Measurements from ENCODE around the gene ZCCHC7. TPM values are rescaled to one million over a fixed set of nuclear protein-coding genes. Genes with fewer than 3 reads are reported as not detected.
"Not testable (repeated sequence)": the region's sequence is repeated elsewhere in the genome, so short reads cannot be mapped to it uniquely, and the experiment has no call there.

Gene ZCCHC7
- total RNA-seq, 1 donor from 2014 or later = 27.8 TPM

- Mint-ChIP-seq H3K4me1 (peaks cover 25% of the 10 kb centered on the region), H3K9me3 (peaks cover 18% of the 10 kb centered on the region), H3K4me3 (no peak overlapping the region)
These were observed 81.7 kb downstream of the ZCCHC7 start for GRCh38 chr9:37202091-37202490.

GRCh38 chr9:37203456-37203855, 83.1 kb downstream of the ZCCHC7 start:
- Mint-ChIP-seq H3K9me3 (peaks cover 18% of the 10 kb centered on the region), H3K36me3 (peaks cover 42% of the 10 kb centered on the region), H3K4me1 (peaks cover 11% of the 10 kb centered on the region)
- H3K27me3 Mint-ChIP-seq (ENCODE audit: low read depth); H3K27ac Mint-ChIP-seq; DNase-seq (ENCODE audit: low spot score in 2 of 2, unreplicated experiment in 2 of 2); H3K4me3 Mint-ChIP-seq: not testable (repeated sequence)

More at GRCh38 chr9:37202091-37202490, 81.7 kb downstream of the ZCCHC7 start:
- H3K27me3 Mint-ChIP-seq (ENCODE audit: low read depth) = no peaks in the 10 kb centered on the region
- DNase-seq (ENCODE audit: low spot score in 2 of 2, unreplicated experiment in 2 of 2) = no peak
- peaks cover 31% of the 10 kb centered on the region for H3K36me3 Mint-ChIP-seq
- TF ChIP-seq CTCF (IDR thresholded peaks at IDR 0.05; ENCODE audit: unreplicated experiment) = no peak
- no peak overlapping the region for H3K27ac Mint-ChIP-seq

GRCh38 chr9:37206121-37206620, 85.8 kb downstream of the ZCCHC7 start:
- no peak overlapping the region for H3K27ac Mint-ChIP-seq
- H3K4me3 Mint-ChIP-seq = no peak overlapping the region
- no peaks in the 10 kb centered on the region for H3K27me3 Mint-ChIP-seq (ENCODE audit: low read depth)
- peaks cover 42% of the 10 kb centered on the region for H3K36me3 Mint-ChIP-seq
- no peak for TF ChIP-seq CTCF (IDR thresholded peaks at IDR 0.05; ENCODE audit: unreplicated experiment)
- no peaks in the 10 kb centered on the region for H3K4me1 Mint-ChIP-seq
- DNase-seq (ENCODE audit: low spot score in 2 of 2, unreplicated experiment in 2 of 2) = no peak
- peaks cover 18% of the 10 kb centered on the region for H3K9me3 Mint-ChIP-seq

GRCh38 chr9:37209431-37210386, 89.3 kb downstream of the ZCCHC7 start:
- no peak for DNase-seq (ENCODE audit: low spot score in 2 of 2, unreplicated experiment in 2 of 2)
- Mint-ChIP-seq H3K27ac (no peak overlapping the region), H3K27me3 (ENCODE audit: low read depth) (no peaks in the 10 kb centered on the region), H3K9me3 (peaks cover 5% of the 10 kb centered on the region), H3K4me3 (no peak overlapping the region), H3K4me1 (no peaks in the 10 kb centered on the region), H3K36me3 (peaks cover 25% of the 10 kb centered on the region)
- no peak for TF ChIP-seq CTCF (IDR thresholded peaks at IDR 0.05; ENCODE audit: unreplicated experiment)

GRCh38 chr9:37210737-37211523, 90.6 kb downstream of the ZCCHC7 start:
- no peak for TF ChIP-seq CTCF (IDR thresholded peaks at IDR 0.05; ENCODE audit: unreplicated experiment)
- no peaks in the 10 kb centered on the region for H3K9me3 Mint-ChIP-seq
- peaks cover 19% of the 10 kb centered on the region for H3K36me3 Mint-ChIP-seq
- H3K27ac Mint-ChIP-seq = no peak overlapping the region
- H3K4me1 Mint-ChIP-seq = peaks cover 11% of the 10 kb centered on the region
- no peak overlapping the region for H3K4me3 Mint-ChIP-seq
- H3K27me3 Mint-ChIP-seq (ENCODE audit: low read depth) = no peaks in the 10 kb centered on the region
- no peak for DNase-seq (ENCODE audit: low spot score in 2 of 2, unreplicated experiment in 2 of 2)

Data from mesothelial cell of epicardium (in vitro differentiated cells).